Left forelimb (tissue), 1 donor: Measurements from ENCODE around the gene PLCB4.

ENCODE experiments used
- DNase-seq: peaks from one replicate; pipeline ENCODE4 v3.0.0-alpha.2; 2018; ENCODE audit warnings: low spot score

The PLCB4 gene

GRCh38 chr20:9453201-9453600, 384.3 kb downstream of the PLCB4 start:
- no peak for DNase-seq

GRCh38 chr20:9454791-9455190, 385.9 kb downstream of the PLCB4 start:
- DNase-seq, result no peak

- DNase-seq, result no peak
Observed at GRCh38 chr20:9457136-9457535, 388.2 kb downstream of the PLCB4 start.

GRCh38 chr20:9458138-9458796, 389.4 kb downstream of the PLCB4 start:
- DNase-seq, result no peak

- DNase-seq, result no peak
Observed at GRCh38 chr20:9460518-9460917, 391.6 kb downstream of the PLCB4 start.

- no peak for DNase-seq
Observed at GRCh38 chr20:9467995-9468394, 399.1 kb downstream of the PLCB4 start.

GRCh38 chr20:9474835-9475415, 406.0 kb downstream of the PLCB4 start:
- no peak for DNase-seq

GRCh38 chr20:9475456-9475855, 406.6 kb downstream of the PLCB4 start:
- no peak for DNase-seq

- no peak for DNase-seq
Observed at GRCh38 chr20:9476174-9476573, 407.3 kb downstream of the PLCB4 start.

GRCh38 chr20:9476637-9477036, 407.8 kb downstream of the PLCB4 start:
- no peak for DNase-seq

- no peak for DNase-seq
Observed at GRCh38 chr20:9478771-9479170, 409.9 kb downstream of the PLCB4 start.

- no peak for DNase-seq
Observed at GRCh38 chr20:9480066-9480465, 411.2 kb downstream of the PLCB4 start.

- no peak for DNase-seq
Observed at GRCh38 chr20:9482180-9482579, 413.3 kb downstream of the PLCB4 start.

- no peak for DNase-seq
Observed at GRCh38 chr20:9483131-9483530, 414.2 kb downstream of the PLCB4 start.

- no peak for DNase-seq
Observed at GRCh38 chr20:9485614-9486340, 416.9 kb downstream of the PLCB4 start.

GRCh38 chr20:9487231-9487630, 418.3 kb downstream of the PLCB4 start:
- DNase-seq, result no peak

GRCh38 chr20:9488063-9488462, 419.2 kb downstream of the PLCB4 start:
- no peak for DNase-seq

GRCh38 chr20:9490161-9490560, 421.3 kb downstream of the PLCB4 start:
- no peak for DNase-seq

GRCh38 chr20:9490631-9491030, 421.7 kb downstream of the PLCB4 start:
- no peak for DNase-seq

GRCh38 chr20:9491324-9491723, 422.4 kb downstream of the PLCB4 start:
- DNase-seq, result no peak

- DNase-seq, result no peak
Observed at GRCh38 chr20:9492067-9492466, 423.2 kb downstream of the PLCB4 start.

GRCh38 chr20:9493803-9494202, 424.9 kb downstream of the PLCB4 start:
- no peak for DNase-seq

GRCh38 chr20:9495701-9496100, 426.8 kb downstream of the PLCB4 start:
- DNase-seq, result no peak
